ENCODE measurements around the gene FAM169A. TPM values are rescaled to one million over a fixed set of nuclear protein-coding genes. Genes with fewer than 3 reads are reported as not detected.

Gene FAM169A
- total and polyA plus RNA-seq, 10 of the 15 experiments (the other 5 are each of a cell fraction or from before 2014, with no cell fraction given): 0.37 to 15.4 (median 4.7) TPM

- TF ChIP-seq, protein P1, sequence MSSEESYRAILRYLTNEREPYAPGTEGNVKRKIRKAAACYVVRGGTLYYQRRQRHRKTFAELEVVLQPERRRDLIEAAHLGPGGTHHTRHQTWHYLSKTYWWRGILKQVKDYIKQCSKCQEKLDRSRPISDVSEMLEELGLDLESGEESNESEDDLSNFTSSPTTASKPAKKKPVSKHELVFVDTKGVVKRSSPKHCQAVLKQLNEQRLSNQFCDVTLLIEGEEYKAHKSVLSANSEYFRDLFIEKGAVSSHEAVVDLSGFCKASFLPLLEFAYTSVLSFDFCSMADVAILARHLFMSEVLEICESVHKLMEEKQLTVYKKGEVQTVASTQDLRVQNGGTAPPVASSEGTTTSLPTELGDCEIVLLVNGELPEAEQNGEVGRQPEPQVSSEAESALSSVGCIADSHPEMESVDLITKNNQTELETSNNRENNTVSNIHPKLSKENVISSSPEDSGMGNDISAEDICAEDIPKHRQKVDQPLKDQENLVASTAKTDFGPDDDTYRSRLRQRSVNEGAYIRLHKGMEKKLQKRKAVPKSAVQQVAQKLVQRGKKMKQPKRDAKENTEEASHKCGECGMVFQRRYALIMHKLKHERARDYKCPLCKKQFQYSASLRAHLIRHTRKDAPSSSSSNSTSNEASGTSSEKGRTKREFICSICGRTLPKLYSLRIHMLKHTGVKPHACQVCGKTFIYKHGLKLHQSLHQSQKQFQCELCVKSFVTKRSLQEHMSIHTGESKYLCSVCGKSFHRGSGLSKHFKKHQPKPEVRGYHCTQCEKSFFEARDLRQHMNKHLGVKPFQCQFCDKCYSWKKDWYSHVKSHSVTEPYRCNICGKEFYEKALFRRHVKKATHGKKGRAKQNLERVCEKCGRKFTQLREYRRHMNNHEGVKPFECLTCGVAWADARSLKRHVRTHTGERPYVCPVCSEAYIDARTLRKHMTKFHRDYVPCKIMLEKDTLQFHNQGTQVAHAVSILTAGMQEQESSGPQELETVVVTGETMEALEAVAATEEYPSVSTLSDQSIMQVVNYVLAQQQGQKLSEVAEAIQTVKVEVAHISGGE (CRISPR knock-in tag; IDR thresholded peaks at IDR 0.05): peak; percentile 97
- TF ChIP-seq ZNF24 (IDR thresholded peaks at IDR 0.05) (peak; percentile 64), GABPA (IDR thresholded peaks at IDR 0.05; ENCODE audit: low read depth) (peak; percentile 100), PBX3 (IDR thresholded peaks at IDR 0.05; ENCODE audit: insufficient replicate concordance, low read depth, low read length) (no peak), ATF7 (IDR thresholded peaks at IDR 0.05; ENCODE audit: low read depth) (peak; percentile 57), NR2F1 (conservative IDR thresholded peaks at IDR 0.05) (peak; percentile 49; the same call in 1 of the 2 replicates), RB1 (IDR thresholded peaks at IDR 0.05; ENCODE audit: borderline replicate concordance) (peak; percentile 73; the same call in 1 of the 2 replicates), NFIC (IDR thresholded peaks at IDR 0.05; ENCODE audit: low read depth, low read length) (no peak), IRF4 (IDR thresholded peaks at IDR 0.05; ENCODE audit: low read depth, low read length) (peak; percentile 70; the same call in 1 of the 2 replicates), NKRF (conservative IDR thresholded peaks at IDR 0.05) (peak; percentile 86), TAF1 (IDR thresholded peaks at IDR 0.05; ENCODE audit: borderline replicate concordance, low read depth, low read length) (peak; percentile 76; the same call in 1 of the 2 replicates), STAT3 (IDR thresholded peaks at IDR 0.05; ENCODE audit: low read depth, low read length) (no peak), NR2C2 (IDR thresholded peaks at IDR 0.05; ENCODE audit: borderline replicate concordance, control insufficient read depth, insufficient read length, low read depth) (no peak), SREBF1 (IDR thresholded peaks at IDR 0.05; ENCODE audit: low read length) (0 out of 2 replicates have a peak, but pooled peaks have one; percentile 62), FOXM1 (IDR thresholded peaks at IDR 0.05; ENCODE audit: low read depth, low read length) (0 out of 2 replicates have a peak, but pooled peaks have one; percentile 22), ZBED1 (IDR thresholded peaks at IDR 0.05; ENCODE audit: borderline replicate concordance) (0 out of 2 replicates have a peak, but pooled peaks have one; percentile 37), RAD21 (IDR thresholded peaks at IDR 0.05; ENCODE audit: insufficient read depth, low read depth, low read length) (no peak), ZNF207 (IDR thresholded peaks at IDR 0.05; ENCODE audit: borderline replicate concordance) (0 out of 2 replicates have a peak, but pooled peaks have one; percentile 72), RUNX3 (IDR thresholded peaks at IDR 0.05; ENCODE audit: low read length) (peak; percentile 79)
- TF ChIP-seq, protein P2, sequence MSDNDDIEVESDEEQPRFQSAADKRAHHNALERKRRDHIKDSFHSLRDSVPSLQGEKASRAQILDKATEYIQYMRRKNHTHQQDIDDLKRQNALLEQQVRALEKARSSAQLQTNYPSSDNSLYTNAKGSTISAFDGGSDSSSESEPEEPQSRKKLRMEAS (IDR thresholded peaks at IDR 0.05; ENCODE audit: low read depth, low read length): peak; percentile 73
Measured at GRCh38 chr5:74766849-74767578, 99.2 kb downstream of the FAM169A start, which contains the start of the genes GFM2 and NSA2 (continued).
